CD4-positive, CD25-positive, alpha-beta regulatory T cell (primary cell): Measurements from ENCODE around the gene SEL1L. TPM values are rescaled to one million over a fixed set of nuclear protein-coding genes. Genes with fewer than 3 reads are reported as not detected.
"Not testable (repeated sequence)": the region's sequence is repeated elsewhere in the genome, so short reads cannot be mapped to it uniquely, and the experiment has no call there.

Experiments
- ATAC-seq, 2 donors: fragments of 150-1000 bp; cut with Tn5 transposase; one replicate each; pipeline ENCODE4 v1.10.0; 2021; ENCODE audit warnings: low read depth in 2 of 2, moderate number of reproducible peaks in 2 of 2, moderate library complexity in 1 of 2
- DNase-seq, 3 donors: peaks; one replicate each; pipeline versions ENCODE4 v3.0.0 to v3.0.0-alpha.2; 2012 to 2022; ENCODE audit warnings: mixed read lengths in 1 of 3
- H3K27ac ChIP-seq: one replicate; pipeline ENCODE4 v1.7.0; 2013; ENCODE audit warnings: mild to moderate bottlenecking, low read length; ENCODE audit not compliant: insufficient read depth, poor library complexity, severe bottlenecking
- H3K27me3 ChIP-seq: one replicate; pipeline ENCODE4 v1.7.0; 2013; ENCODE audit warnings: low read length; ENCODE audit not compliant: control insufficient read depth, insufficient read depth
- H3K36me3 ChIP-seq: one replicate; pipeline ENCODE4 v1.7.0; 2013; ENCODE audit warnings: mild to moderate bottlenecking, low read length, moderate library complexity; ENCODE audit not compliant: control insufficient read depth, insufficient read depth
- H3K4me1 ChIP-seq: 2 replicates; pipeline ENCODE4 v1.7.0; 2013; ENCODE audit warnings: mild to moderate bottlenecking, low read length; ENCODE audit not compliant: insufficient read depth, control insufficient read depth, poor library complexity, severe bottlenecking
- H3K4me3 ChIP-seq: one replicate; pipeline ENCODE4 v1.7.0; 2013; ENCODE audit warnings: low read depth, mild to moderate bottlenecking, low read length, moderate library complexity
- H3K9me3 ChIP-seq, 2 experiments: 1 replicate in 1 of 2; 2 replicates in 1 of 2; pipeline ENCODE4 v1.7.0; 2013; ENCODE audit warnings: low read length in 2 of 2, mild to moderate bottlenecking in 1 of 2, moderate library complexity in 1 of 2; ENCODE audit not compliant: control insufficient read depth in 2 of 2
- H3K27ac Mint-ChIP-seq, 3 donors: one replicate each; pipeline ENCODE4 v1.8.0; 2020 to 2022; ENCODE audit warnings: mild to moderate bottlenecking in 3 of 3, mixed read lengths in 3 of 3, moderate library complexity in 2 of 3
- H3K27me3 Mint-ChIP-seq: one replicate; pipeline ENCODE4 v1.8.0; 2022; ENCODE audit warnings: mild to moderate bottlenecking, mixed read lengths
- H3K36me3 Mint-ChIP-seq: one replicate; pipeline ENCODE4 v1.8.0; 2020; ENCODE audit warnings: mixed read lengths
- H3K4me1 Mint-ChIP-seq, 4 donors: one replicate each; pipeline ENCODE4 v1.8.0; 2020 to 2022; ENCODE audit warnings: mixed read lengths in 4 of 4, mild to moderate bottlenecking in 1 of 4
- H3K4me3 Mint-ChIP-seq, 4 donors: one replicate each; pipeline ENCODE4 v1.8.0; 2020 to 2022; ENCODE audit warnings: mild to moderate bottlenecking in 4 of 4, mixed read lengths in 4 of 4, moderate library complexity in 3 of 4
- H3K9me3 Mint-ChIP-seq, 7 donors: one replicate each; pipeline ENCODE4 v1.8.0; 2020 to 2022; ENCODE audit warnings: mixed read lengths in 7 of 7, mild to moderate bottlenecking in 3 of 7, moderate library complexity in 2 of 7
- polyA plus RNA-seq, 4 donors: library from polyadenylated mRNA; unstranded; fragments of 300-500 nt; fragmentation: Illumina TruSeq; gene quantifications; one replicate each; pipeline ENCODE4 v1.2.3, GENCODE V29; 2021
- total RNA-seq: library from RNA; stranded (reverse); gene quantifications from one replicate; pipeline ENCODE4 v1.2.3, GENCODE V29; 2022

SEL1L gene
- total and polyA plus RNA-seq, 5 donors from 2014 or later: 19.3 to 57.6 (median 20.3) TPM

- H3K4me3 ChIP-seq: peak overlapping the region; percentile 74
These were observed 60.1 kb downstream of the SEL1L start for GRCh38 chr14:81473456-81474147.

GRCh38 chr14:81472096-81472800 is 61.4 kb downstream of the SEL1L start:
- Histone ChIP-seq H3K27me3 (no peaks in the 10 kb centered on the region), H3K36me3 (peaks cover 18% of the 10 kb centered on the region), H3K9me3 (no peaks in the 10 kb centered on the region), H3K4me1 (peaks cover 22% of the 10 kb centered on the region), H3K27ac (no peak overlapping the region), H3K4me3 (no peak overlapping the region)
- Mint-ChIP-seq H3K27ac (peak overlapping the region in 1 of 3 donors; percentile 6), H3K9me3 (no peaks in the 10 kb centered on the region), H3K4me1 (peaks cover 16 to 46% (median 30%) of the 10 kb centered on the region in 4 donors), H3K36me3 (peaks cover 8% of the 10 kb centered on the region), H3K4me3 (no peak overlapping the region), H3K27me3 (no peaks in the 10 kb centered on the region)
- ATAC-seq: no peak
- DNase-seq: no peak

More at GRCh38 chr14:81473456-81474147, 60.1 kb downstream of the SEL1L start:
- no peaks in the 10 kb centered on the region for H3K9me3 ChIP-seq
- H3K27me3 ChIP-seq: no peaks in the 10 kb centered on the region
- ATAC-seq: no peak
- peak in 1 of 3 donors; percentile 1 for DNase-seq
- peak overlapping the region; percentile 46 to 91 (median 76) for H3K4me3 Mint-ChIP-seq
- peaks cover 22% of the 10 kb centered on the region for H3K4me1 ChIP-seq
- H3K36me3 ChIP-seq: peaks cover 28% of the 10 kb centered on the region
- H3K27ac ChIP-seq: peak overlapping the region; percentile 72
- no peaks in the 10 kb centered on the region for H3K9me3 Mint-ChIP-seq
- H3K27ac Mint-ChIP-seq: peak overlapping the region; percentile 85 to 99 (median 88)
- peaks cover 16 to 46% (median 30%) of the 10 kb centered on the region in 4 donors for H3K4me1 Mint-ChIP-seq
- no peaks in the 10 kb centered on the region for H3K27me3 Mint-ChIP-seq
- peaks cover 12% of the 10 kb centered on the region for H3K36me3 Mint-ChIP-seq

- DNase-seq (peak in 1 of 3 donors; percentile 51), ATAC-seq (no peak)
- Histone ChIP-seq H3K4me3 (no peak overlapping the region), H3K9me3 (no peaks in the 10 kb centered on the region), H3K27me3 (no peaks in the 10 kb centered on the region), H3K27ac (no peak overlapping the region), H3K4me1 (peaks cover 22% of the 10 kb centered on the region), H3K36me3 (peaks cover 7% of the 10 kb centered on the region)
- Mint-ChIP-seq H3K27ac (no peak overlapping the region), H3K4me1 (peaks cover 16 to 45% (median 30%) of the 10 kb centered on the region in 4 donors), H3K36me3 (peaks cover 8% of the 10 kb centered on the region), H3K27me3 (no peaks in the 10 kb centered on the region), H3K4me3 (peak overlapping the region in 1 of 4 donors; percentile 19), H3K9me3 (no peaks in the 10 kb centered on the region)
These were observed 62.6 kb downstream of the SEL1L start for GRCh38 chr14:81471062-81471461.

GRCh38 chr14:81470557-81470826 is 63.2 kb downstream of the SEL1L start:
- not testable (repeated sequence) for DNase-seq, H3K27me3 ChIP-seq, ATAC-seq, H3K9me3 Mint-ChIP-seq, H3K36me3 ChIP-seq, H3K9me3 ChIP-seq, H3K4me3 ChIP-seq, H3K4me3 Mint-ChIP-seq, H3K27me3 Mint-ChIP-seq, H3K27ac ChIP-seq, H3K36me3 Mint-ChIP-seq
- Mint-ChIP-seq H3K4me1 (peaks cover 16 to 43% (median 29%) of the 10 kb centered on the region in 4 donors), H3K27ac (peak overlapping the region in 2 of 3 donors; percentile 14 to 31)
- peaks cover 22% of the 10 kb centered on the region for H3K4me1 ChIP-seq

- no peaks in the 10 kb centered on the region for H3K36me3 ChIP-seq
- peak overlapping the region in 1 of 3 donors; percentile 33 for H3K27ac Mint-ChIP-seq
- H3K27me3 Mint-ChIP-seq: peaks cover 4% of the 10 kb centered on the region
- H3K9me3 Mint-ChIP-seq: no peaks in the 10 kb centered on the region
- DNase-seq: no peak
- H3K4me3 Mint-ChIP-seq: peak overlapping the region in 1 of 4 donors; percentile 82
- H3K4me1 ChIP-seq: peaks cover 2% of the 10 kb centered on the region
- ATAC-seq: no peak
- no peaks in the 10 kb centered on the region for H3K27me3 ChIP-seq
- peaks cover 0 to 24% (median 8%) of the 10 kb centered on the region in 4 donors for H3K4me1 Mint-ChIP-seq
- H3K4me3 ChIP-seq: no peak overlapping the region
- H3K9me3 ChIP-seq: no peaks in the 10 kb centered on the region
- H3K27ac ChIP-seq: no peak overlapping the region
- peaks cover 4% of the 10 kb centered on the region for H3K36me3 Mint-ChIP-seq
These were observed 66.8 kb downstream of the SEL1L start for GRCh38 chr14:81466854-81467253.

GRCh38 chr14:81465507-81466228 is 68.0 kb downstream of the SEL1L start:
- no peaks in the 10 kb centered on the region for H3K9me3 ChIP-seq
- peaks cover 0 to 2% (median 0%) of the 10 kb centered on the region in 7 donors for H3K9me3 Mint-ChIP-seq
- peak overlapping the region; percentile 46 to 82 (median 74) for H3K4me3 Mint-ChIP-seq
- DNase-seq: no peak
- H3K27me3 ChIP-seq: no peaks in the 10 kb centered on the region
- no peak for ATAC-seq
- no peaks in the 10 kb centered on the region for H3K36me3 ChIP-seq
- peak overlapping the region in 2 of 3 donors; percentile 82 to 86 for H3K27ac Mint-ChIP-seq
- peaks cover 0 to 16% (median 3%) of the 10 kb centered on the region in 4 donors for H3K4me1 Mint-ChIP-seq
- H3K27ac ChIP-seq: no peak overlapping the region
- peaks cover 4% of the 10 kb centered on the region for H3K36me3 Mint-ChIP-seq
- no peak overlapping the region for H3K4me3 ChIP-seq
- H3K4me1 ChIP-seq: no peaks in the 10 kb centered on the region
- peaks cover 4% of the 10 kb centered on the region for H3K27me3 Mint-ChIP-seq

- not testable (repeated sequence) for H3K36me3 ChIP-seq, DNase-seq, H3K27me3 Mint-ChIP-seq, H3K36me3 Mint-ChIP-seq, H3K4me1 ChIP-seq, H3K9me3 ChIP-seq, H3K27me3 ChIP-seq, H3K9me3 Mint-ChIP-seq
- Mint-ChIP-seq H3K27ac (peak overlapping the region; percentile 86 to 94 (median 88)), H3K4me3 (peak overlapping the region; percentile 82 to 91 (median 88)), H3K4me1 (peaks cover 0 to 11% (median 3%) of the 10 kb centered on the region in 4 donors)
- ATAC-seq: peak in 1 of 2 donors; percentile 22
- H3K27ac ChIP-seq: peak overlapping the region; percentile 61
- H3K4me3 ChIP-seq: peak overlapping the region; percentile 99
These were observed 68.7 kb downstream of the SEL1L start for GRCh38 chr14:81465003-81465392.
